Stimulated activated CD4-positive, alpha-beta T cell treated with anti-CD3 and anti-CD28 coated beads, TNF-alpha, amount 100 ng/mL, for 48 hours (primary cell): ENCODE results near the gene RREB1.

ENCODE experiments used
- DNase-seq, 3 donors: peaks; one replicate each; pipeline ENCODE4 v3.0.0-alpha.2; 2020; ENCODE audit warnings: low read depth in 3 of 3

RREB1 gene

GRCh38 chr6:7107578-7108195 lies at the start of gene RREB1:
Gene RREB1 (plus strand): TSS chr6:7107961. CDS start chr6:7181912, 73,951 bp downstream.
- peak in 2 of 3 donors; percentile 48 for DNase-seq

- peak in 1 of 3 donors; percentile 14 for DNase-seq
Measured at GRCh38 chr6:7058250-7058923, 49.4 kb upstream of the RREB1 start.

- DNase-seq = no peak
Measured at GRCh38 chr6:7060769-7061516, 46.8 kb upstream of the RREB1 start.

- no peak for DNase-seq
Measured at GRCh38 chr6:7062451-7063162, 45.2 kb upstream of the RREB1 start.

GRCh38 chr6:7067305-7067704 lies 40.5 kb upstream of the RREB1 start:
- no peak for DNase-seq

GRCh38 chr6:7071405-7071804 lies 36.4 kb upstream of the RREB1 start:
- DNase-seq = no peak

- DNase-seq = no peak
Measured at GRCh38 chr6:7073082-7073820, 34.5 kb upstream of the RREB1 start.

- DNase-seq = peak in 2 of 3 donors; percentile 56 to 68
Measured at GRCh38 chr6:7073821-7074525, 33.8 kb upstream of the RREB1 start.

- no peak for DNase-seq
Measured at GRCh38 chr6:7074870-7075269, 32.9 kb upstream of the RREB1 start.

GRCh38 chr6:7075341-7076000 lies 32.3 kb upstream of the RREB1 start:
- no peak for DNase-seq

GRCh38 chr6:7077856-7078255 lies 29.9 kb upstream of the RREB1 start:
- DNase-seq = no peak

GRCh38 chr6:7078856-7079255 lies 28.9 kb upstream of the RREB1 start:
- no peak for DNase-seq

- DNase-seq = no peak
Measured at GRCh38 chr6:7080311-7080710, 27.4 kb upstream of the RREB1 start.

GRCh38 chr6:7085911-7086310 lies 21.9 kb upstream of the RREB1 start:
- no peak for DNase-seq

GRCh38 chr6:7086488-7086887 lies 21.3 kb upstream of the RREB1 start:
- DNase-seq = peak in 1 of 3 donors; percentile 5

- DNase-seq = no peak
Measured at GRCh38 chr6:7087066-7087465, 20.7 kb upstream of the RREB1 start.

GRCh38 chr6:7087491-7087979 lies 20.2 kb upstream of the RREB1 start:
- no peak for DNase-seq

- no peak for DNase-seq
Measured at GRCh38 chr6:7088076-7088742, 19.6 kb upstream of the RREB1 start.

GRCh38 chr6:7098993-7099392 lies 8.8 kb upstream of the RREB1 start:
- DNase-seq = no peak
